ENCODE measurements around the gene EPG5. TPM values are rescaled to one million over a fixed set of nuclear protein-coding genes. Genes with fewer than 3 reads are reported as not detected.

Gene EPG5
- total and polyA plus RNA-seq, 7 experiments from 2014 or later = 6.3 to 54.8 (median 26.8) TPM

- intact Hi-C loops (cut with micrococcal nuclease) = no loop called here
- CTCF ChIA-PET = no interaction called here
- peak overlapping the region in 2 of 9 donors; percentile 16 to 47 for H3K27ac Mint-ChIP-seq
These were observed 9.1 kb downstream of the EPG5 start for GRCh38 chr18:45958027-45958426.

GRCh38 chr18:45957100-45957499 is 10.0 kb downstream of the EPG5 start:
- Mint-ChIP-seq H3K27ac (peak overlapping the region in 1 of 9 donors; percentile 56), H3K9me3 (no peaks in the 10 kb centered on the region), H3K4me3 (peak overlapping the region in 1 of 10 donors; percentile 30), H3K4me1 (peaks cover 12 to 74% (median 58%) of the 10 kb centered on the region in 7 donors), H3K27me3 (no peaks in the 10 kb centered on the region), H3K36me3 (peaks cover 10 to 50% (median 31%) of the 10 kb centered on the region in 5 donors)
- ATAC-seq = no peak
- no peak overlapping the region for H3K4me3 ChIP-seq (ENCODE audit: low read length)
- DNase-seq = no peak
- ChIA-PET POLR2A (no interaction called here), CTCF (no interaction called here)
- peaks cover 13 to 16% of the 10 kb centered on the region in 2 donors for H3K4me1 ChIP-seq (ENCODE audit: control insufficient read depth in 2 of 2, insufficient read depth in 2 of 2, low read length in 2 of 2)
- intact Hi-C loops (cut with micrococcal nuclease) = no loop called here
- no peaks in the 10 kb centered on the region for H3K9me3 ChIP-seq (ENCODE audit: control insufficient read depth in 2 of 3, low read length in 3 of 3)
- no peaks in the 10 kb centered on the region for H3K27me3 ChIP-seq (ENCODE audit: control insufficient read depth in 2 of 2, insufficient read depth in 2 of 2, low read length in 2 of 2)
- peaks cover 8 to 41% (median 9%) of the 10 kb centered on the region in 3 experiments for H3K36me3 ChIP-seq (ENCODE audit: control insufficient read depth in 2 of 3, insufficient read depth in 3 of 3, low read length in 3 of 3)
- H3K27ac ChIP-seq (ENCODE audit: low read depth, low read length) = no peak overlapping the region

More at GRCh38 chr18:45958027-45958426, 9.1 kb downstream of the EPG5 start:
- Histone ChIP-seq H3K27me3 (ENCODE audit: control insufficient read depth in 2 of 2, insufficient read depth in 2 of 2, low read length in 2 of 2) (no peaks in the 10 kb centered on the region), H3K27ac (ENCODE audit: low read depth, low read length) (no peak overlapping the region), H3K36me3 (ENCODE audit: control insufficient read depth in 2 of 3, insufficient read depth in 3 of 3, low read length in 3 of 3) (peaks cover 3 to 31% (median 7%) of the 10 kb centered on the region in 3 experiments), H3K4me1 (ENCODE audit: control insufficient read depth in 2 of 2, insufficient read depth in 2 of 2, low read length in 2 of 2) (peaks cover 21 to 24% of the 10 kb centered on the region in 2 donors), H3K4me3 (ENCODE audit: low read length) (no peak overlapping the region), H3K9me3 (ENCODE audit: control insufficient read depth in 2 of 3, low read length in 3 of 3) (no peaks in the 10 kb centered on the region)
- ATAC-seq (no peak), DNase-seq (no peak)
- POLR2A ChIA-PET = no interaction called here
- Mint-ChIP-seq H3K4me3 (peak overlapping the region in 1 of 10 donors; percentile 30), H3K9me3 (no peaks in the 10 kb centered on the region), H3K27me3 (no peaks in the 10 kb centered on the region), H3K4me1 (peaks cover 21 to 76% (median 67%) of the 10 kb centered on the region in 7 donors), H3K36me3 (peaks cover 10 to 46% (median 27%) of the 10 kb centered on the region in 5 donors)

GRCh38 chr18:45954070-45954934 is 12.8 kb downstream of the EPG5 start:
- Histone ChIP-seq H3K27ac (ENCODE audit: low read depth, low read length) (no peak overlapping the region), H3K36me3 (ENCODE audit: control insufficient read depth in 2 of 3, insufficient read depth in 3 of 3, low read length in 3 of 3) (peaks cover 11 to 63% (median 33%) of the 10 kb centered on the region in 3 experiments), H3K4me3 (ENCODE audit: low read length) (no peak overlapping the region), H3K9me3 (ENCODE audit: control insufficient read depth in 2 of 3, low read length in 3 of 3) (no peaks in the 10 kb centered on the region), H3K4me1 (ENCODE audit: control insufficient read depth in 2 of 2, insufficient read depth in 2 of 2, low read length in 2 of 2) (peaks cover 0 to 8% of the 10 kb centered on the region in 2 donors), H3K27me3 (ENCODE audit: control insufficient read depth in 2 of 2, insufficient read depth in 2 of 2, low read length in 2 of 2) (no peaks in the 10 kb centered on the region)
- Mint-ChIP-seq H3K4me1 (peaks cover 3 to 62% (median 39%) of the 10 kb centered on the region in 7 donors), H3K9me3 (no peaks in the 10 kb centered on the region), H3K4me3 (peak overlapping the region in 1 of 10 donors; percentile 10), H3K27me3 (no peaks in the 10 kb centered on the region), H3K27ac (peak overlapping the region in 1 of 9 donors; percentile 22), H3K36me3 (peaks cover 8 to 60% (median 42%) of the 10 kb centered on the region in 5 donors)
- ATAC-seq = no peak
- no peak for DNase-seq
- POLR2A ChIA-PET = interaction anchor here (1.1 kb wide), 1 partner anchor 119 kb away, joined by 3 read pairs; no protein-coding TSS in a partner anchor
- intact Hi-C loops (cut with micrococcal nuclease) = no loop called here
- CTCF ChIA-PET = no interaction called here

GRCh38 chr18:45951016-45951714 is 16.0 kb downstream of the EPG5 start:
- H3K36me3 Mint-ChIP-seq = peaks cover 17 to 84% (median 52%) of the 10 kb centered on the region in 5 donors
- POLR2A ChIA-PET = interaction anchor here (0.6 kb wide), 1 partner anchor 721 kb away, joined by 3 read pairs; no protein-coding TSS in a partner anchor
- CTCF ChIA-PET = no interaction called here
- no peaks in the 10 kb centered on the region for H3K27me3 Mint-ChIP-seq
- H3K9me3 Mint-ChIP-seq = no peaks in the 10 kb centered on the region
- no peak overlapping the region for H3K4me3 ChIP-seq (ENCODE audit: low read length)
- no peak for ATAC-seq
- H3K27ac ChIP-seq (ENCODE audit: low read depth, low read length) = no peak overlapping the region
- H3K4me1 Mint-ChIP-seq = peaks cover 0 to 46% (median 27%) of the 10 kb centered on the region in 7 donors
- DNase-seq = no peak
- H3K27ac Mint-ChIP-seq = no peak overlapping the region
- intact Hi-C loops (cut with micrococcal nuclease) = no loop called here
- H3K9me3 ChIP-seq (ENCODE audit: control insufficient read depth in 2 of 3, low read length in 3 of 3) = no peaks in the 10 kb centered on the region
- H3K27me3 ChIP-seq (ENCODE audit: control insufficient read depth in 2 of 2, insufficient read depth in 2 of 2, low read length in 2 of 2) = no peaks in the 10 kb centered on the region
- H3K4me3 Mint-ChIP-seq = no peak overlapping the region
- peaks cover 23 to 93% (median 36%) of the 10 kb centered on the region in 3 experiments for H3K36me3 ChIP-seq (ENCODE audit: control insufficient read depth in 2 of 3, insufficient read depth in 3 of 3, low read length in 3 of 3)
- no peaks in the 10 kb centered on the region for H3K4me1 ChIP-seq (ENCODE audit: control insufficient read depth in 2 of 2, insufficient read depth in 2 of 2, low read length in 2 of 2)

- H3K36me3 Mint-ChIP-seq = peaks cover 36 to 81% (median 61%) of the 10 kb centered on the region in 5 donors
- H3K4me3 Mint-ChIP-seq = no peak overlapping the region
- ATAC-seq = no peak
- H3K27me3 ChIP-seq (ENCODE audit: control insufficient read depth in 2 of 2, insufficient read depth in 2 of 2, low read length in 2 of 2) = no peaks in the 10 kb centered on the region
- H3K27ac ChIP-seq (ENCODE audit: low read depth, low read length) = no peak overlapping the region
- H3K27me3 Mint-ChIP-seq = no peaks in the 10 kb centered on the region
- H3K9me3 Mint-ChIP-seq = peaks cover 0 to 4% (median 0%) of the 10 kb centered on the region in 11 donors
- H3K36me3 ChIP-seq (ENCODE audit: control insufficient read depth in 2 of 3, insufficient read depth in 3 of 3, low read length in 3 of 3) = peaks cover 26 to 96% (median 41%) of the 10 kb centered on the region in 3 experiments
- DNase-seq = no peak
- no peaks in the 10 kb centered on the region for H3K9me3 ChIP-seq (ENCODE audit: control insufficient read depth in 2 of 3, low read length in 3 of 3)
- POLR2A ChIA-PET = no interaction called here
- H3K4me3 ChIP-seq (ENCODE audit: low read length) = no peak overlapping the region
- no peak overlapping the region for H3K27ac Mint-ChIP-seq
- intact Hi-C loops (cut with micrococcal nuclease) = no loop called here
- CTCF ChIA-PET = no interaction called here
- H3K4me1 ChIP-seq (ENCODE audit: control insufficient read depth in 2 of 2, insufficient read depth in 2 of 2, low read length in 2 of 2) = no peaks in the 10 kb centered on the region
- peaks cover 0 to 5% (median 3%) of the 10 kb centered on the region in 7 donors for H3K4me1 Mint-ChIP-seq
These were observed 21.5 kb downstream of the EPG5 start for GRCh38 chr18:45945669-45946068.

- Mint-ChIP-seq H3K36me3 (peaks cover 37 to 64% (median 55%) of the 10 kb centered on the region in 5 donors), H3K27me3 (no peaks in the 10 kb centered on the region), H3K4me1 (peaks cover 5 to 26% (median 14%) of the 10 kb centered on the region in 7 donors), H3K4me3 (no peak overlapping the region), H3K27ac (peak overlapping the region in 1 of 9 donors; percentile 13), H3K9me3 (peaks cover 0 to 4% (median 0%) of the 10 kb centered on the region in 11 donors)
- no peak overlapping the region for H3K27ac ChIP-seq (ENCODE audit: low read depth, low read length)
- intact Hi-C loops (cut with micrococcal nuclease) = no loop called here
- no peak for ATAC-seq
- CTCF ChIA-PET = no interaction called here
- peaks cover 0 to 11% of the 10 kb centered on the region in 2 donors for H3K4me1 ChIP-seq (ENCODE audit: control insufficient read depth in 2 of 2, insufficient read depth in 2 of 2, low read length in 2 of 2)
- H3K36me3 ChIP-seq (ENCODE audit: control insufficient read depth in 2 of 3, insufficient read depth in 3 of 3, low read length in 3 of 3) = peaks cover 16 to 86% (median 36%) of the 10 kb centered on the region in 3 experiments
- H3K9me3 ChIP-seq (ENCODE audit: control insufficient read depth in 2 of 3, low read length in 3 of 3) = no peaks in the 10 kb centered on the region
- no peak for DNase-seq
- H3K4me3 ChIP-seq (ENCODE audit: low read length) = no peak overlapping the region
- POLR2A ChIA-PET = no interaction called here
- no peaks in the 10 kb centered on the region for H3K27me3 ChIP-seq (ENCODE audit: control insufficient read depth in 2 of 2, insufficient read depth in 2 of 2, low read length in 2 of 2)
These were observed 26.4 kb downstream of the EPG5 start for GRCh38 chr18:45940724-45941123.

All from naive thymus-derived CD4-positive, alpha-beta T cell (primary cell).